OCI-LY7 (cell line): ENCODE results near the gene DOCK4.

Experiments
- EZH2phosphoT487 ChIP-seq: fragments of 200-600 bp; sonication (generic); IDR thresholded peaks from 2 replicates; pipeline ENCODE4 v1.6.1; 2018; ENCODE audit warnings: low read depth, borderline replicate concordance, mild to moderate bottlenecking, mixed run types, antibody characterized with exemption, low read length, moderate library complexity, mixed read lengths
- TF ChIP-seq, protein P1 (sequence below): fragments of 200-600 bp; sonication (generic); conservative IDR thresholded peaks from 2 replicates; pipeline ENCODE4 v1.5.1; 2014; ENCODE audit warnings: mild to moderate bottlenecking, antibody characterized with exemption, low read length, moderate library complexity, mixed read lengths

DNA sequence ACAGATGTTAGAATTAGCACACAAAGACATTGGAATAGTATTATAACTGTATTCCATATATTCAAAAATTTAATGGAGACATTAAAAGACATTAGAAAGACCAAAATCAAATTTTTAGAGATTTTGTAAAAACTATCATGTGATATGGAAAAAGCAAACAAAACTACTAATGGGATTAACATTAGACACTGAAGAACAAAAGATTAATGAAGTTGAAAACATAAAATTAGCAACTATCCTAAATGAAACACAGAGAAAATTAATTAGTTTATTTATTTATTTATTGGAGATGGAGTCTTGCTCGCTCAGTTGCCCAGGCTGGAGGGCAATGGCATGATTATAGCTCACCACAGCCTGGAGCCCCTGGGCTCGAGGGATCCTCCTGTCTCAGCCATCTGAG, 158.8 kb downstream of the DOCK4 start:
- TF ChIP-seq, protein P1, sequence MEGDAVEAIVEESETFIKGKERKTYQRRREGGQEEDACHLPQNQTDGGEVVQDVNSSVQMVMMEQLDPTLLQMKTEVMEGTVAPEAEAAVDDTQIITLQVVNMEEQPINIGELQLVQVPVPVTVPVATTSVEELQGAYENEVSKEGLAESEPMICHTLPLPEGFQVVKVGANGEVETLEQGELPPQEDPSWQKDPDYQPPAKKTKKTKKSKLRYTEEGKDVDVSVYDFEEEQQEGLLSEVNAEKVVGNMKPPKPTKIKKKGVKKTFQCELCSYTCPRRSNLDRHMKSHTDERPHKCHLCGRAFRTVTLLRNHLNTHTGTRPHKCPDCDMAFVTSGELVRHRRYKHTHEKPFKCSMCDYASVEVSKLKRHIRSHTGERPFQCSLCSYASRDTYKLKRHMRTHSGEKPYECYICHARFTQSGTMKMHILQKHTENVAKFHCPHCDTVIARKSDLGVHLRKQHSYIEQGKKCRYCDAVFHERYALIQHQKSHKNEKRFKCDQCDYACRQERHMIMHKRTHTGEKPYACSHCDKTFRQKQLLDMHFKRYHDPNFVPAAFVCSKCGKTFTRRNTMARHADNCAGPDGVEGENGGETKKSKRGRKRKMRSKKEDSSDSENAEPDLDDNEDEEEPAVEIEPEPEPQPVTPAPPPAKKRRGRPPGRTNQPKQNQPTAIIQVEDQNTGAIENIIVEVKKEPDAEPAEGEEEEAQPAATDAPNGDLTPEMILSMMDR, result no peak
- TF ChIP-seq EZH2phosphoT487, result no peak
